HepG2 (cell line): ENCODE results near the gene SOX21. TPM values are rescaled to one million over a fixed set of nuclear protein-coding genes. Genes with fewer than 3 reads are reported as not detected.

Source experiments
- ATAC-seq: fragments of 200-7000 bp; cut with Tn5 transposase; 3 replicates; pipeline ENCODE4 v1.9.1; 2020; ENCODE audit warnings: mild to moderate bottlenecking, moderate library complexity
- BruUV-seq: library from RNA; stranded (reverse); fragments of 400-500 nt; replicated peaks from 2 replicates; lab custom pipeline; 2021; lab: Mats Ljungman, UMichigan
- CTCF ChIA-PET: fragments of 300-600 bp; formaldehyde crosslinking; extraction: SDS; loops from one replicate; lab custom pipeline; 2021; ENCODE audit warnings: low total read pairs, inconsistent platforms, low intra/inter-chr PET ratio; lab: Yijun Ruan, JAX
- POLR2A ChIA-PET: fragments of 350-600 bp; sonication (Branson Sonifier 250); formaldehyde crosslinking; loops from one replicate; lab custom pipeline; 2020; ENCODE audit warnings: antibody characterized with exemption, inconsistent platforms; lab: Yijun Ruan, JAX
- DNase-seq: peaks from one replicate; pipeline ENCODE4 v3.0.0-alpha.2; 2015; ENCODE audit warnings: low spot score
- FAIRE-seq: peaks from 3 replicates; lab custom pipeline; 2011; peaks lifted over from hg19 to GRCh38; lab: Jason Lieb, UNC
- H2AFZ ChIP-seq: one replicate; pipeline ENCODE4 v1.6.1; 2011; ENCODE audit warnings: low read length, inconsistent platforms
- H3K27ac ChIP-seq: fragments of 300-600 bp; 3 replicates; pipeline ENCODE4 v1.8.0; 2011; ENCODE audit warnings: mixed run types, mild to moderate bottlenecking, mixed read lengths, low read length, inconsistent platforms; ENCODE audit not compliant: insufficient read depth; ENCODE audit errors: extremely low read length
- H3K27me3 ChIP-seq, 2 experiments: fragments of 200-600 bp in 1 of 2; 2 replicates in 1 of 2; 3 replicates in 1 of 2; pipeline versions ENCODE4 v1.6.0 to v1.8.0; 2011; ENCODE audit warnings: low read length in 2 of 2, mild to moderate bottlenecking in 2 of 2, moderate library complexity in 2 of 2, inconsistent platforms in 1 of 2; ENCODE audit not compliant: insufficient read depth in 2 of 2, control insufficient read depth in 1 of 2
- H3K36me3 ChIP-seq, 2 experiments: fragments of 200-600 bp in 1 of 2; replicated peaks in 1 of 2; 2 replicates in 1 of 2; 3 replicates in 1 of 2; pipeline versions ENCODE4 v1.5.1 to v1.8.0; 2011; ENCODE audit warnings: low read length in 2 of 2, inconsistent platforms in 1 of 2; ENCODE audit not compliant: insufficient read depth in 2 of 2, control insufficient read depth in 1 of 2
- H3K4me1 ChIP-seq: 2 replicates; pipeline ENCODE4 v1.5.1; 2012; ENCODE audit warnings: low read length, inconsistent platforms; ENCODE audit not compliant: insufficient read depth
- H3K4me2 ChIP-seq: 2 replicates; pipeline ENCODE4 v1.6.0; 2011; ENCODE audit warnings: low read depth, low read length, inconsistent platforms
- H3K4me3 ChIP-seq, 3 experiments: fragments of 200-600 bp in 1 of 3; sonication (generic), shearing (Covaris generic) in 1 of 3; replicated peaks in 1 of 3; 2 replicates each; pipeline ENCODE4 v1.5.1; 2011 to 2016; ENCODE audit warnings: low read length in 3 of 3, inconsistent platforms in 2 of 3, low read depth in 2 of 3, mild to moderate bottlenecking in 2 of 3, control low read depth in 1 of 3, mixed read lengths in 1 of 3; ENCODE audit not compliant: insufficient read depth in 1 of 3
- H3K79me2 ChIP-seq: one replicate; pipeline ENCODE4 v1.6.1; 2011; ENCODE audit warnings: low read length, inconsistent platforms; ENCODE audit not compliant: insufficient read depth
- H3K9ac ChIP-seq: 2 replicates; pipeline ENCODE4 v1.6.0; 2011; ENCODE audit warnings: mild to moderate bottlenecking, low read depth, low read length, inconsistent platforms; ENCODE audit not compliant: insufficient read depth
- H3K9me3 ChIP-seq: 2 replicates; pipeline ENCODE4 v1.5.1; 2012; ENCODE audit warnings: mild to moderate bottlenecking, low read length
- H4K20me1 ChIP-seq: 2 replicates; pipeline ENCODE4 v1.6.0; 2011; ENCODE audit warnings: inconsistent platforms, mild to moderate bottlenecking, low read length, moderate library complexity; ENCODE audit not compliant: insufficient read depth
- EZH2 ChIP-seq: conservative IDR thresholded peaks from 2 replicates; pipeline ENCODE4 v1.6.1; 2012; ENCODE audit warnings: mild to moderate bottlenecking, low read depth, low read length, moderate library complexity
- HNRNPLL ChIP-seq: fragments of 200-400 bp; formaldehyde crosslinking; IDR thresholded peaks from 2 replicates; pipeline ENCODE4 v1.6.1; 2017; ENCODE audit warnings: mild to moderate bottlenecking, low read depth, low read length; ENCODE audit not compliant: poor library complexity, severe bottlenecking
- ISL2 ChIP-seq: sonication (generic); formaldehyde crosslinking; IDR thresholded peaks from 2 replicates; pipeline ENCODE4 v1.5.0; 2020; ENCODE audit warnings: missing genetic modification reagents
- RARG ChIP-seq: sonication (generic); formaldehyde crosslinking; IDR thresholded peaks from 2 replicates; pipeline ENCODE4 v1.4.0; 2020; ENCODE audit warnings: low read depth, mild to moderate bottlenecking, missing genetic modification reagents
- WGBS: methylation state at CpG from one replicate; pipeline ENCODE4 v1.1.6; 2017; ENCODE audit warnings: low lambda C conversion rate; 5-methylcytosine and 5-hydroxymethylcytosine counted together
- in situ Hi-C: cut with HindIII; loops from 2 replicates; pipeline ENCODE4 v1.10.0; 2017; ENCODE audit warnings: low pct_unique_long_range_greater_than_20kb; ENCODE audit not compliant: extremely low pct_ligation_motif_present
- intact Hi-C: fragments of 100-400 bp; cut with micrococcal nuclease; formaldehyde crosslinking; loops from one replicate; pipeline ENCODE4 v1.10.0; 2022; ENCODE audit not compliant: unreplicated experiment
- polyA plus RNA-seq, 8 experiments: library from polyadenylated mRNA; depleted of rRNA in 3 of 8; stranded (reverse) in 7 of 8; unstranded in 1 of 8; fragments of >200 nt; fragmentation: Illumina TruSeq in 4 of 8; extraction: Trizol in 4 of 8; gene quantifications; 2 replicates each; pipeline versions ENCODE4 v1.2.1 to v1.2.3, GENCODE V29; 2011 to 2016; ENCODE audit warnings: low read depth in 4 of 8, missing spikeins in 1 of 8, mixed read lengths in 1 of 8; ENCODE audit not compliant: insufficient read depth in 1 of 8
- total RNA-seq, 5 experiments: library from RNA; depleted of rRNA; stranded (reverse); fragments of >200 nt; fragmentation: Illumina TruSeq; extraction: Trizol; gene quantifications; 2 replicates each; pipeline ENCODE4 v1.2.3, GENCODE V29; 2016; ENCODE audit warnings: low read depth in 1 of 5

The SOX21 gene
- total and polyA plus RNA-seq, 2 of the 13 experiments (the other 11 are each of a cell fraction or from before 2014, with no cell fraction given): not detected

DNA sequence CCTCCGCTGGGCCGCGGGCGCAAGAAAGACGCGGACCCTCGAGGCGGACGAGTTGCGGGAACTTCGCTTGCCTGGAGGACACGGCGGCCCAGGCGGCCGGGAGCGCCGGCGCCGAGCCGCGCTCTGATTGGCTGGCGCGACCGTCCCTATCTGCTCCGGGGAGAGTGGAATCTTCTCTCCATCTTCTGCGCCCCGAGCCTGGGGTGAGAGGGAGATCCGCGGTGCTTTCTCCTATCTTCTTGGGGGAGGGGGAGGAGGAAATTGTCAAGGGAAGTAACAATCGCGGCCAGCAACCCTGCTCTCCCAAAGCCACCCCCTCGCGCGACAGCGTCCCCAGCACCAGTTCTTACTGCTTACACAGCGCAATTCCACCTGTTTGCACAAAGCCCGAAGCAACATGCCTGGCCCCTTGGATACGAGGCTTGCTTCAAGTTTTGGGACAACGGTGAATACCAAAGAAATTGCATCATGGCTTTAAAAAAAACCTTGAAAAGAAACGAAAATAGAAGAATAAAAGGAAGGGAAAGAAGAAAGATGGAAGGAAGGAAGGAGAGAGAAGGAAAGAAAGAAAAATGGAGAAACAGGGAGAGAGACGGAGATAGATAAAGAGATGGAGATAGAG lies 4.8 kb downstream of the SOX21 start:
- Histone ChIP-seq H3K4me3 (no peak overlapping the region), H3K4me2 (no peak overlapping the region), H3K79me2 (no peaks in the 10 kb centered on the region), H3K9me3 (no peaks in the 10 kb centered on the region), H4K20me1 (no peaks in the 10 kb centered on the region), H3K9ac (no peak overlapping the region), H3K36me3 (no peaks in the 10 kb centered on the region), H3K27me3 (peaks cover 19 to 88% of the 10 kb centered on the region in 2 experiments), H2AFZ (no peak overlapping the region), H3K27ac (no peak overlapping the region), H3K4me1 (no peaks in the 10 kb centered on the region)
- no TSS peak for BruUV-seq
- in situ Hi-C loops (no loop called here), intact Hi-C loops (no loop called here)
- FAIRE-seq (no peak), DNase-seq (no peak), ATAC-seq (no peak)
- CTCF ChIA-PET: no interaction called here
- TF ChIP-seq ISL2 (CRISPR knock-in tag) (no peak), HNRNPLL (peak; percentile 19)
- WGBS: 45% methylated on average over 25 of the region's 41 CpGs
- POLR2A ChIA-PET: no interaction called here

DNA sequence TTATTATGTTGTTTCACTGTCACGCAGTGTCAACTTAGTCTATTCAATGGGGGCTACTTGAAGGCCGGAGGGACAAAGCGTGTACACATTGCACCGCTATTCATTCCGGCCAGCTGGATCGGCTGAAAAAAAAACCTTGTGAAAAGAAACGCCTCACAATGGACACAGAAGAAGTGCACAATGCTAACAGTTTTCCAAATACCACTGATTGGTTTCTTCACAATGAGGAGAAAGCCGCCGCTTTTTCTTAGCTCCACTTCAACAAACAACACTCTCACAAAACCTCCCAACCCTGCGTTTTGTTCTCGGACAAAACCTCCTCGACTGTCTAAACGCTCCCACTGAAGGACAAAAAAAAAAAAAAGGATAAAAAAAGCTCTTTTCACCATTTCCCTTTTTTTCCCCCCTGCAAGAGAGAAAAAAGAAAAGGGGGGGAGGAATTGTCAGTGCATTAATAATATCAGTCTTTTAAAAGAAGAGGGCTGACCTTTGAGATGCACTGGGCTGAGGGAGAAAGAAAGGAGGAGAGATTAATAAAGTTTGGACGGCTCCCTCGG lies 5.4 kb downstream of the SOX21 start:
- H2AFZ ChIP-seq: no peak overlapping the region
- ChIA-PET POLR2A (no interaction called here), CTCF (no interaction called here)
- intact Hi-C loops (no loop called here), in situ Hi-C loops (no loop called here)
- TF ChIP-seq EZH2 (peak; percentile 65; the same call in 1 of the 2 replicates), RARG (no peak)
- FAIRE-seq: no peak
- no peak overlapping the region for H3K4me2 ChIP-seq
- no peaks in the 10 kb centered on the region for H3K9me3 ChIP-seq
- H4K20me1 ChIP-seq: no peaks in the 10 kb centered on the region
- H3K4me3 ChIP-seq: no peak overlapping the region
- no peaks in the 10 kb centered on the region for H3K4me1 ChIP-seq
- no peak overlapping the region for H3K27ac ChIP-seq
- WGBS: 18% methylated on average over 15 of the region's 15 CpGs
- no peak for DNase-seq
- no peaks in the 10 kb centered on the region for H3K36me3 ChIP-seq
- no peaks in the 10 kb centered on the region for H3K79me2 ChIP-seq
- BruUV-seq: no TSS peak
- H3K27me3 ChIP-seq: peaks cover 21 to 89% of the 10 kb centered on the region in 2 experiments
- no peak for ATAC-seq
- no peak overlapping the region for H3K9ac ChIP-seq
